ENCODE data around the gene PRSS3. TPM values are rescaled to one million over a fixed set of nuclear protein-coding genes. Genes with fewer than 3 reads are reported as not detected.
"Not testable (repeated sequence)": the region's sequence is repeated elsewhere in the genome, so short reads cannot be mapped to it uniquely, and the experiment has no call there.

Gene PRSS3
- polyA plus RNA-seq (2013, experiment 1 of 2) = not detected
- polyA plus RNA-seq (2013, experiment 2 of 2) = not detected

GRCh38 chr9:33795281-33795680 lies at the start of gene PRSS3:
PRSS3 (plus strand) TSS chr9:33795561; CDS start chr9:33795574, 13 bp downstream.
- Histone ChIP-seq H3K9me3 (ENCODE audit: control insufficient read depth, low read length) (no peaks in the 10 kb centered on the region), H3K4me3 (ENCODE audit: extremely low read depth, insufficient read depth, low read length, poor library complexity, severe bottlenecking) (no peak within 1 kb of the TSS), H3K36me3 (ENCODE audit: control insufficient read depth, insufficient read depth, low read length) (no peaks in the 10 kb centered on the region), H3K27ac (ENCODE audit: low read depth, low read length, severe bottlenecking) (no peak within 1 kb of the TSS), H3K4me1 (ENCODE audit: control insufficient read depth, insufficient read depth, low read length, poor library complexity, severe bottlenecking) (no peaks in the 10 kb centered on the region)
- WGBS, 2 experiments (ENCODE audit: insufficient coverage in 2 of 2) = 79 to 89% methylated on average over 2 of the region's 4 CpGs

GRCh38 chr9:33748633-33749304 lies 46.6 kb upstream of the PRSS3 start:
- 94 to 95% methylated on average over 20 to 22 of the region's 22 CpGs for WGBS, 2 experiments (ENCODE audit: insufficient coverage in 2 of 2)
- H3K9me3 ChIP-seq (ENCODE audit: control insufficient read depth, low read length) = no peaks in the 10 kb centered on the region
- no peaks in the 10 kb centered on the region for H3K36me3 ChIP-seq (ENCODE audit: control insufficient read depth, insufficient read depth, low read length)
- H3K27ac ChIP-seq (ENCODE audit: low read depth, low read length, severe bottlenecking) = no peak overlapping the region
- H3K4me3 ChIP-seq (ENCODE audit: extremely low read depth, insufficient read depth, low read length, poor library complexity, severe bottlenecking) = no peak overlapping the region
- H3K4me1 ChIP-seq (ENCODE audit: control insufficient read depth, insufficient read depth, low read length, poor library complexity, severe bottlenecking) = peaks cover 3% of the 10 kb centered on the region

DNA sequence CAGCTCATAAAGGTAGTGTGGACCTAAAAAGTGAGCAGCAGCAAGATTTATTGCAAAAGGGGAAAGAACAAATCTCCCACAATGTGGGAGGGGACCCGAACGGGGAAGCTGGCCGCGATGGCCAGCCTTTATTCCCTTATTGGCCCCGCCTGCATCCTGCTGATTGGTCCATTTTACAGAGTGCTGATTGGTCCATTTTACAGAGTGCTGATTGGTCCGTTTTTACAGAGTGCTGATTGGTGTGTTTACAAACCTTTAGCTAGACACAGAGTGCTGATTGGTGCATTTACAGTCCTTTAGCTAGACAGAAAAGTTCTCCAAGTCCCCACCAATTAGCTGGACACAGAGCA lies 46.1 kb upstream of the PRSS3 start:
- not testable (repeated sequence) for H3K4me1 ChIP-seq (ENCODE audit: control insufficient read depth, insufficient read depth, low read length, poor library complexity, severe bottlenecking); H3K9me3 ChIP-seq (ENCODE audit: control insufficient read depth, low read length); H3K36me3 ChIP-seq (ENCODE audit: control insufficient read depth, insufficient read depth, low read length); H3K27ac ChIP-seq (ENCODE audit: low read depth, low read length, severe bottlenecking); H3K4me3 ChIP-seq (ENCODE audit: extremely low read depth, insufficient read depth, low read length, poor library complexity, severe bottlenecking)
- no CpG with 5 or more reads among the region's 6 CpGs for WGBS, 2 experiments (ENCODE audit: insufficient coverage in 2 of 2)

DNA sequence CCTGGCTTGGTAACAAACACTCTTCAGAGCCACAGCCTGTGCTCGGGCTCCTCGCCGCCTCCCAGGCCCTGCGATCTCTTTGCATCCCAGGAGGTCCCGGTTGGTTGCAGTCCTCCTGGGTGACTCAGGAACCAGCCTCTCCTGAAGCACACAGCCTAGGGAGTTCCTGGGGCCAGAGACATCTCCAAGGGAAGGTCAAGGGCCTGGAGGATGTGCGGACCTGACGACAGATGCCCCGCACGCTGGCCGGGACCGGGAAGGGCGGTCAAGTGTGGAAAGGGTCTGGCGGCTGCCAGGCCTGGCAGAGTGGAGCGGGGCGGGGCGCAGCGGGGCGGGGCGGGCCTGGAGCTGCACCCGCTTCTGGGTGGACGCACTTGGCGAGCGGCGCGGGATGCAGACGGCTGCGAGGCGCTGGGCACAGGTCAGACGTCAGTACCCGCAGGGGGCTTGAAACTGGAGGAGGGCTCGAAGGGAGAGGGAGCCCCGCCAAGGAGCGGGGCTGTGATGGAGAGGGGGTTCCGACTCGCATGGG lies 45.0 kb upstream of the PRSS3 start:
- H3K4me1 ChIP-seq (ENCODE audit: control insufficient read depth, insufficient read depth, low read length, poor library complexity, severe bottlenecking) = peaks cover 3% of the 10 kb centered on the region
- H3K36me3 ChIP-seq (ENCODE audit: control insufficient read depth, insufficient read depth, low read length) = no peaks in the 10 kb centered on the region
- no peaks in the 10 kb centered on the region for H3K9me3 ChIP-seq (ENCODE audit: control insufficient read depth, low read length)
- 57 to 68% methylated on average over 19 to 33 of the region's 35 CpGs for WGBS, 2 experiments (ENCODE audit: insufficient coverage in 2 of 2)
- H3K4me3 ChIP-seq (ENCODE audit: extremely low read depth, insufficient read depth, low read length, poor library complexity, severe bottlenecking) = no peak overlapping the region
- no peak overlapping the region for H3K27ac ChIP-seq (ENCODE audit: low read depth, low read length, severe bottlenecking)

DNA sequence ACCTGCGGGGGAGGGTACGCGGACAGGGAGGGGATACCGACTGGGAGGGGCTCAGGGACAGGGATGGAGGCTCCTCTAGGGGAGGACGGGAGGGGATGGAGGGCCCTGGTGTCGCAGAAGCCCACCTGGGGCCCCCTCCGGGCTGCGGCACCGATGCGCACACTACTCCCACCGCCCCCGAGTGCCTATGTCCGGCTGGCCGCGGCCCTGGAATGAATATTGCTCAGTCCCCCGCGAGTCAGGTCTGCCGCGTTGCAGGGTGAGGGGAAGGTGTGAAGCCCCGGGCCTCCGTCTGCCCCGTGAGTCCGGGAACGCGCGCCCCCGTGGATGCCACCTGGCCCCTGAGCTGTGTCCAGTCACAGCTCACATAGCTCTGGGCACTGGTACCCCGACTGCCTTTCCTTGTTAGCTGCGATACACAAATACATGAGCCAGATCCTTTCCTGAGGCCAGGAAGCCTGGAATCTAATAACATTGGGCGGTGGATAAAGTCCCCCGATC lies 44.5 kb upstream of the PRSS3 start:
- Histone ChIP-seq H3K27ac (ENCODE audit: low read depth, low read length, severe bottlenecking) (no peak overlapping the region), H3K36me3 (ENCODE audit: control insufficient read depth, insufficient read depth, low read length) (no peaks in the 10 kb centered on the region), H3K4me1 (ENCODE audit: control insufficient read depth, insufficient read depth, low read length, poor library complexity, severe bottlenecking) (peaks cover 3% of the 10 kb centered on the region), H3K9me3 (ENCODE audit: control insufficient read depth, low read length) (no peaks in the 10 kb centered on the region), H3K4me3 (ENCODE audit: extremely low read depth, insufficient read depth, low read length, poor library complexity, severe bottlenecking) (no peak overlapping the region)
- whole genome bisulfite sequencing, 2 experiments (ENCODE audit: insufficient coverage in 2 of 2) = 62 to 66% methylated on average over 16 to 31 of the region's 31 CpGs

- no peak overlapping the region for H3K4me3 ChIP-seq (ENCODE audit: extremely low read depth, insufficient read depth, low read length, poor library complexity, severe bottlenecking)
These were observed 43.7 kb upstream of the PRSS3 start for GRCh38 chr9:33751536-33752129.

GRCh38 chr9:33752130-33752637 lies 43.2 kb upstream of the PRSS3 start:
- peaks cover 3% of the 10 kb centered on the region for H3K4me1 ChIP-seq (ENCODE audit: control insufficient read depth, insufficient read depth, low read length, poor library complexity, severe bottlenecking)
- no peak overlapping the region for H3K27ac ChIP-seq (ENCODE audit: low read depth, low read length, severe bottlenecking)
- no peaks in the 10 kb centered on the region for H3K36me3 ChIP-seq (ENCODE audit: control insufficient read depth, insufficient read depth, low read length)
- H3K4me3 ChIP-seq (ENCODE audit: extremely low read depth, insufficient read depth, low read length, poor library complexity, severe bottlenecking) = no peak overlapping the region
- no peaks in the 10 kb centered on the region for H3K9me3 ChIP-seq (ENCODE audit: control insufficient read depth, low read length)
- no CpG with 5 or more reads among the region's 4 CpGs for WGBS, 2 experiments (ENCODE audit: insufficient coverage in 2 of 2)

More at GRCh38 chr9:33751536-33752129, 43.7 kb upstream of the PRSS3 start:
- H3K9me3 ChIP-seq (ENCODE audit: control insufficient read depth, low read length) = no peaks in the 10 kb centered on the region
- H3K27ac ChIP-seq (ENCODE audit: low read depth, low read length, severe bottlenecking) = no peak overlapping the region
- H3K36me3 ChIP-seq (ENCODE audit: control insufficient read depth, insufficient read depth, low read length) = no peaks in the 10 kb centered on the region
- peaks cover 3% of the 10 kb centered on the region for H3K4me1 ChIP-seq (ENCODE audit: control insufficient read depth, insufficient read depth, low read length, poor library complexity, severe bottlenecking)
- WGBS, 2 experiments (ENCODE audit: insufficient coverage in 2 of 2) = 84 to 85% methylated on average over 9 to 12 of the region's 12 CpGs

DNA sequence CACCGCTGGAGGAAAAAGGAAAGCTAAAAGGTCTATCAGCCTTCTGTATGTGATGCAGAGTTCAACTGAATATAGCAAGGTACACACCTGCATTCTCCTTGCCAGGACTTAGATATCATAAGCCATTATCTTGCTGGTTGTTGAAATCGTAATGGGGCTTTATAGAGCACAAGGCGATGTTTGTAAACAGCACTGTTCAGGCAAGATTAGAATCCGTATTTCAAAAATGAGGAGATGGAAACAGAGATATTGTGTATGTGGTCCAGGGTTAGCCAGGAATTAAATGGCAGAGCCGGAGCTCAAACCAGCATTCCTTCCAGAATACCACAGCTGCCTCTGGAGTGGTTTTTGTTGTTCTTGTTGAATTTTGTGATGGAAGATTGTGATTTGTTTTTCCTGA lies 42.6 kb upstream of the PRSS3 start:
- 84 to 100% methylated on average over 2 to 3 of the region's 5 CpGs for WGBS, 2 experiments (ENCODE audit: insufficient coverage in 2 of 2)
- not testable (repeated sequence) for H3K9me3 ChIP-seq (ENCODE audit: control insufficient read depth, low read length); H3K4me1 ChIP-seq (ENCODE audit: control insufficient read depth, insufficient read depth, low read length, poor library complexity, severe bottlenecking); H3K36me3 ChIP-seq (ENCODE audit: control insufficient read depth, insufficient read depth, low read length); H3K27ac ChIP-seq (ENCODE audit: low read depth, low read length, severe bottlenecking); H3K4me3 ChIP-seq (ENCODE audit: extremely low read depth, insufficient read depth, low read length, poor library complexity, severe bottlenecking)

DNA sequence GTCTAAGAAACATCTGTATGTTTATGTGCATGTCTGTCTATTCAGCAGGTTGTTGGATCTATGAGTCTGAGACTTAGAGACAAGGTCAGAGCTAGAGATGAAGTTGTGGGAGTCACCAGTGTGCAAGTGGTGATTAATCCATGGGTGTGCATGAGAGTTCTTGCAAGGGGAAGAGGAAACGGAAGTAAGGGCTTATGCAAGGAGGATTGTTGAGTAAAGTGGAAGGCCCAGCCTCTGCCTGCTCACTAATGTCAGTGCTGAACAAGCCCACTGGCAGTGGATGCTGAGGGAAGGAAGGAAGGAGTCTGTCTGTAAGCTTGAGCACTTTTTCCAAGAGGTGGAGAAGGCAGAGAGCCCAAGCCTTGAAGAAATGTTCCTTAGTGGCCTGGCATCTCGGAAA lies 35.7 kb upstream of the PRSS3 start:
- not testable (repeated sequence) for H3K36me3 ChIP-seq (ENCODE audit: control insufficient read depth, insufficient read depth, low read length)
- 100% methylated on average over 1 of the region's 2 CpGs; no CpG with 5 or more reads in 1 of the 2 experiments for WGBS, 2 experiments (ENCODE audit: insufficient coverage in 2 of 2)

GRCh38 chr9:33762343-33762742 lies 33.0 kb upstream of the PRSS3 start:
- Histone ChIP-seq H3K9me3 (ENCODE audit: control insufficient read depth, low read length) (no peaks in the 10 kb centered on the region), H3K4me3 (ENCODE audit: extremely low read depth, insufficient read depth, low read length, poor library complexity, severe bottlenecking) (no peak overlapping the region), H3K36me3 (ENCODE audit: control insufficient read depth, insufficient read depth, low read length) (no peaks in the 10 kb centered on the region), H3K27ac (ENCODE audit: low read depth, low read length, severe bottlenecking) (no peak overlapping the region), H3K4me1 (ENCODE audit: control insufficient read depth, insufficient read depth, low read length, poor library complexity, severe bottlenecking) (no peaks in the 10 kb centered on the region)
- 91 to 93% methylated on average over 3 to 6 of the region's 6 CpGs for WGBS, 2 experiments (ENCODE audit: insufficient coverage in 2 of 2)

More for the DNA sequence above, 35.7 kb upstream of the PRSS3 start:
- not testable (repeated sequence) for H3K4me3 ChIP-seq (ENCODE audit: extremely low read depth, insufficient read depth, low read length, poor library complexity, severe bottlenecking); H3K4me1 ChIP-seq (ENCODE audit: control insufficient read depth, insufficient read depth, low read length, poor library complexity, severe bottlenecking); H3K27ac ChIP-seq (ENCODE audit: low read depth, low read length, severe bottlenecking); H3K9me3 ChIP-seq (ENCODE audit: control insufficient read depth, low read length)

DNA sequence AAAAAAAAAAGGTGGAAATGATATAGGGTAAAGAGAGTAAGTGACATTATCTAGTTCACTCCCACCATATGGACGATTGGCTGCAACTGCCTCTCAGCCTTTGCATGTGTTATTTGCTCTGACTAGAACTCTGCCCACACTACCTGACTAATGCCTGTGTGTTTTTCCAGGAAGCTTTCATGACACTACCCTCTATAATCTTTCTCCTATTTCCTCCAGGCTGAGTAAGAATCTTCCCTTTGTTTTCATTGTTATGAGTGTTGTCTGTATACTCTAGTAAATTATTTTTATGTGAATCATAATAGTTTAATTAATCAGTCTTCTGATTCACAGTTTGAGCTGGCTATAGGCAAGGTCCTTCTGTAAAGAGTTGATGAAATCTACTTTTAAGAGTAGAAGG lies 31.7 kb upstream of the PRSS3 start:
- H3K27ac ChIP-seq (ENCODE audit: low read depth, low read length, severe bottlenecking); H3K4me1 ChIP-seq (ENCODE audit: control insufficient read depth, insufficient read depth, low read length, poor library complexity, severe bottlenecking); H3K4me3 ChIP-seq (ENCODE audit: extremely low read depth, insufficient read depth, low read length, poor library complexity, severe bottlenecking); H3K36me3 ChIP-seq (ENCODE audit: control insufficient read depth, insufficient read depth, low read length); H3K9me3 ChIP-seq (ENCODE audit: control insufficient read depth, low read length): not testable (repeated sequence)
- no CpG with 5 or more reads among the region's 1 CpG for WGBS, 2 experiments (ENCODE audit: insufficient coverage in 2 of 2)

Measured in mesodermal cell (in vitro differentiated cells).